ENCODE results near the gene HSD17B13.

Gene HSD17B13

DNA sequence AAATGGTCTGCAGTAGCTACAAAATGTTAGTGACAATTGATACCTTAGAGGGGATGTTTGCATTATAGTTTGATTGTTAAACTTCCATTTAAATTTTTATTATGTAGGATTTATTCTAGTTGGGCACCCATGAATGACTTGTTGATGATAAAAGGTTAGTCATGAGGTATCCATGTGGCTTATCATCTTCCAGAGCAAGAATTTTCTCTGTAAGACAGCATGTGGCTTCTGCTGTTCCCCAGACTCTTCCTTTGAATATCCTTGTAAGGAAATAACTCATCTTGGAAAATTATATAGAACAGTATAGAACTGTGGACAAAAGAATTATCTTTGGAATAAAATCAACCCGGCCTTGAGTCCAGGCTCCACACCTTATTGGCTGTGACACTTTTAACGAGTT lies 62.2 kb downstream of the HSD17B13 start:
- DNase-seq, result no peak

DNA sequence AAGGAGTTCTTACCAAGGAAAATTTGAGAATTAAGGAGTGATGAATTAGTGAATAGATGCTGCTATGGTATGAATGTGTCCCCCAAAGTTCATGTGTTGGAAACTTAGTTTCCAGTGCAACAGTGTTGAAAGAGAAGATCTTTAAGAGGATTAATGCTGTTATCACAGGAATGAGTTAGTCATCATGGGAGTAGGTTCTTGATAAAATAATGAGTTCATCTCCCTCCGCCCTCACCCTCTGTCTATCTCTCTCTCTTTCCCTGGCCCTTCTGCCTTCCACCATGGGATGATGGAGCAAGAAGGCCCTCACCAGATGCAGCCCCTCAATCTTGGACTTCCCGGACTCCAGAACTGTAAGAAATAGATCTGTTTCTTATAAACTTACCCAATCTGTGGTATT lies 64.0 kb downstream of the HSD17B13 start:
- no peak for DNase-seq

DNA sequence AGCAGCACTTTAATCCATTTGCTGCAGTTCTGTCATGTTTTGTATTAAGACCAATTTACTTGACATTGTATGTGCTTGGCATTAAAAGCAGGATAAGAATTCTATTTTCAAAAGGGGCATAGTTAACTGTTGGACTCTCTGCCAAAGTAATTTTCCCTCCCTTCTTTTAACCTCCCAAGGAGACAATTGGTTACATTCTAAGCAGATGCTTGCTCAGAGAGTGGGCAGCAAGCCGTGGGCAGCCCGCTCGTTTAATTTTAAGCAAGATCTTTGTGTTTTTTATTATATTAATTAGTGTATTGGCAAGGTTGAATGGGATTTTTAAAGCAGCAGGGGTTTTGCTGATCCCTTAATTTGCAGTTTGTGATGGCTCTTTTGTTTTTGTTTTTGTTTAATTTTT lies 65.2 kb downstream of the HSD17B13 start:
- no peak for DNase-seq

GRCh38 chr4:87255755-87256154 lies 66.9 kb downstream of the HSD17B13 start:
- no peak for DNase-seq

All from HCEC 1CT (cell line).